Measurements from ENCODE around the gene KIF4A. TPM values are rescaled to one million over a fixed set of nuclear protein-coding genes. Genes with fewer than 3 reads are reported as not detected.

The KIF4A gene
- total RNA-seq, 2 donors from 2014 or later = 8.7 to 33.7 TPM

DNA sequence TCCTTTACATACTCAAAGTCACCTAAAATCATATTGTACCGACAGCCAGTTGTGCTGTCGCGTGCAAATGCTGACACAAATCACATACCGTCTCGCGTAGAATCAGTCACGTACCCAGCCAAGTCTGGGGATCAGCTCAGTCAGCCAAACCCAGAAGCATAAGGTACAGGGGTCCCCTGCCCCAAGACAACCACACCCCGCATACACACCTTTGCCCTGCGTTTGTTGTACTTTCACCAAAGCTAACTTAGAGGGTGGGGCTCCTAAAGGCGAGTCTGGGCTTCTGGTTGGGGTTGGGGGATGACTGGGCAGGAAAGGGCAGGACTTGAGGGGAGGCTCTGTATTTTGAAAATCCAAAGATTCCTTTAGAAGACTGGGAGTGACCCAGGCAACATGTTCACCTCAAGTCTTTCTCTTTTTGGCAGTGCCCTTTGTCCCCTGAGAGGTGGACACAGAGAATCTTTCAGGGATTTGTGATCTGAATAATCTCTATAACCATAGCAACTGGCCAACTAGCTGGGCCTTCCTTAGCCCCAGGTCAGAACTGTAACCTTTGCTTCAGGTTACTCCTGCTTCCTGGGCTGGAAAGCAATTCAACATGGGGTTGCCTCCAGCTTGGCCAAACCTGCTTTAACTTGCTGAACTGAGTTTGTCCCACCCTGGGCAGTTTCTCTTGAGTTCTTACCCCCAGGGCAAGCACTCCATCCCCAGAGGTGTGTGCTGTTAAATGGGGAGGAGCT lies 134.2 kb downstream of the KIF4A start:
- H3K36me3 ChIP-seq = no peaks in the 10 kb centered on the region
- intact Hi-C loops (cut with DNase I) = loop anchor here (10.0 kb wide), 2 partner anchors 129 to 241 kb away; partner anchors contain the start of gene KIF4A
- H3K4me1 ChIP-seq = no peaks in the 10 kb centered on the region
- no peaks in the 10 kb centered on the region for H3K9me3 ChIP-seq
- no peaks in the 10 kb centered on the region for H3K27me3 ChIP-seq
- peak; percentile 33 for DNase-seq
- no peak overlapping the region for H3K4me3 ChIP-seq
- TF ChIP-seq, protein P1, sequence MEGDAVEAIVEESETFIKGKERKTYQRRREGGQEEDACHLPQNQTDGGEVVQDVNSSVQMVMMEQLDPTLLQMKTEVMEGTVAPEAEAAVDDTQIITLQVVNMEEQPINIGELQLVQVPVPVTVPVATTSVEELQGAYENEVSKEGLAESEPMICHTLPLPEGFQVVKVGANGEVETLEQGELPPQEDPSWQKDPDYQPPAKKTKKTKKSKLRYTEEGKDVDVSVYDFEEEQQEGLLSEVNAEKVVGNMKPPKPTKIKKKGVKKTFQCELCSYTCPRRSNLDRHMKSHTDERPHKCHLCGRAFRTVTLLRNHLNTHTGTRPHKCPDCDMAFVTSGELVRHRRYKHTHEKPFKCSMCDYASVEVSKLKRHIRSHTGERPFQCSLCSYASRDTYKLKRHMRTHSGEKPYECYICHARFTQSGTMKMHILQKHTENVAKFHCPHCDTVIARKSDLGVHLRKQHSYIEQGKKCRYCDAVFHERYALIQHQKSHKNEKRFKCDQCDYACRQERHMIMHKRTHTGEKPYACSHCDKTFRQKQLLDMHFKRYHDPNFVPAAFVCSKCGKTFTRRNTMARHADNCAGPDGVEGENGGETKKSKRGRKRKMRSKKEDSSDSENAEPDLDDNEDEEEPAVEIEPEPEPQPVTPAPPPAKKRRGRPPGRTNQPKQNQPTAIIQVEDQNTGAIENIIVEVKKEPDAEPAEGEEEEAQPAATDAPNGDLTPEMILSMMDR (IDR thresholded peaks at IDR 0.05) = no peak
- H3K27ac ChIP-seq = no peak overlapping the region
- H3K9ac ChIP-seq (ENCODE audit: low read depth in 2 of 2, low read length in 2 of 2) = peak overlapping the region in 1 of 2 donors; percentile 36

DNA sequence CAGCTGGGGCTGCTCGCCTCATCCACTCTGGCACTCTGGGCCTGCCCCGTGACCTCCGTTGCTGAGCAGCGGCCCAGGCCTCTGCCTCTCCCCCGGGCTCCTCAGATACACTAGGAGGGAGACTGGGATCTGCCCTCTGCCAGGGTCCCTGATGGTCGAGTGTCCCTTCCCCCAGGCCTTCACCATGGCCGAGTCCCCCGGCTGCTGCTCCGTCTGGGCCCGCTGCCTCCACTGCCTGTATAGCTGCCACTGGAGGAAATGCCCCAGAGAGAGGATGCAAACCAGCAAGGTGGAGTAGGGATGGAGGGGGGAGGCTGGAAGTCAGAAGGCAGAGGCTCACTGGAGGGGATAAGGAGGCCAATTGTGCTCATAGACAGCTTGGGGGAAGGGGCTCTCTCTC lies 134.9 kb downstream of the KIF4A start:
- intact Hi-C loops (cut with DNase I) = loop anchor here (10.0 kb wide), 2 partner anchors 130 to 240 kb away; partner anchors contain the start of gene KIF4A
- TF ChIP-seq, protein P1 (IDR thresholded peaks at IDR 0.05) = no peak
- DNase-seq = no peak

DNA sequence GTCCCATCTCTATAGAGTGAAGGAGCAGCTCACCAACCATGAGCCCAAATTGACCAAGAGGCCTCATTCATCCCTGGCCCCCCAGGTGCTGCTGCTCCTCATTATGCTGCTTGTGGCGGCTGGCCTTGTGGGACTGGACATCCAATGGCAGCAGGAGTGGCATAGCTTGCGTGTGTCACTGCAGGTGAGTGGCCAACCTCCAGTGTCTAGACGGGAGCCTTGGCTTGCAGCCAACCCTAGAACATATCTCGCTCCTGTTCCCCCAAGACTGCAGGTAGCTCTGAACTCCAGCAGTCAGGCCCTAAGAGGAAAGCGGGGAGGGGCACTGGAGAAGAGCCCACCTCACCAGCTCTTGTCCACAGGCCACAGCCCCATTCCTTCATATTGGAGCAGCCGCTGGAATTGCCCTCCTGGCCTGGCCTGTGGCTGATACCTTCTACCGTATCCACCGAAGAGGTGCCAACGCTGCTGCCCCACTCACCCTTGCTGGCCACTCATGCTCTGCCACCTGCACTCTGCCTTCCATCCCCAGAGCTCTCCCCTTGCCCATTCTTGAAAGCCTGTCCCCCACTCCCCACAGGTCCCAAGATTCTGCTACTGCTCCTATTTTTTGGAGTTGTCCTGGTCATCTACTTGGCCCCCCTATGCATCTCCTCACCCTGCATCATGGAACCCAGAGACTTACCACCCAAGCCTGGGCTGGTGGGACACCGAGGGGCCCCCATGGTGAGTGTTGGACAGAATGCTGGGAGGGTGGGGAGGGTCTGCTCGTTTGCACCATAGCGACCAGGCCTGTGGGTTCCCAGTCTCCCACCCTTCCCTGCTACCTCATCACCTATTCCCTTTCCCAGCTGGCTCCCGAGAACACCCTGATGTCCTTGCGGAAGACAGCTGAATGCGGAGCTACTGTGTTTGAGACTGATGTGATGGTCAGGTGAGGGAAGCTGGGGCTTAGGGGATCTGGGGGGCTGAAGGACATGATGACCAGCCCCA lies 136.7 kb downstream of the KIF4A start:
- H3K9ac ChIP-seq (ENCODE audit: low read depth in 2 of 2, low read length in 2 of 2) = no peak overlapping the region
- H3K27me3 ChIP-seq = no peaks in the 10 kb centered on the region
- no peak for DNase-seq
- H3K4me1 ChIP-seq = no peaks in the 10 kb centered on the region
- H3K27ac ChIP-seq = no peak overlapping the region
- no peak overlapping the region for H3K4me3 ChIP-seq
- TF ChIP-seq, protein P1 (IDR thresholded peaks at IDR 0.05) = no peak
- H3K36me3 ChIP-seq = no peaks in the 10 kb centered on the region
- intact Hi-C loops (cut with DNase I) = loop anchor here (10.0 kb wide), 2 partner anchors 132 to 238 kb away; partner anchors contain the start of gene KIF4A
- no peaks in the 10 kb centered on the region for H3K9me3 ChIP-seq

More for the DNA sequence above, 134.9 kb downstream of the KIF4A start:
- Histone ChIP-seq H3K9me3 (no peaks in the 10 kb centered on the region), H3K4me1 (no peaks in the 10 kb centered on the region), H3K27ac (no peak overlapping the region), H3K36me3 (no peaks in the 10 kb centered on the region), H3K4me3 (no peak overlapping the region), H3K27me3 (no peaks in the 10 kb centered on the region), H3K9ac (ENCODE audit: low read depth in 2 of 2, low read length in 2 of 2) (no peak overlapping the region)

DNA sequence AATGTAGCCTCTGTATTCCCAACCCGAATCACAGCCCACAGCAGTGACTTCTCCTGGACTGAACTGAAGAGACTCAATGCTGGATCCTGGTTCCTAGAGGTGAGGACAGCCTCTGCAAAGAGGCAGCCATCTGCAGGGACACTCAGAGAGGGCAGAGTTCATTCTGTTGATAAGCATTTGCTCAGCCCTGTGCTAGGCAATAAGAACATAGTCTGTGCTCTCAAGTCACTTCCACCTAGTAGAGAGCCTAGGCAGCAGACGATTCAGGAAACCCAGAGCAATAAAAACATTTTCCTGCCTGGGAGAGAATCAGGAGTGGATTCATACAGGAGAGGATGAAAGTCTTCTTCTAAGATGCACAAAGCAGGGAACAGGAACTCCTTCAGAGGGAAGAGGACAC lies 137.5 kb downstream of the KIF4A start:
- TF ChIP-seq, protein P1 (IDR thresholded peaks at IDR 0.05) = no peak
- Histone ChIP-seq H3K9me3 (no peaks in the 10 kb centered on the region), H3K4me3 (no peak overlapping the region), H3K9ac (ENCODE audit: low read depth in 2 of 2, low read length in 2 of 2) (no peak overlapping the region), H3K4me1 (no peaks in the 10 kb centered on the region), H3K27me3 (no peaks in the 10 kb centered on the region), H3K36me3 (no peaks in the 10 kb centered on the region), H3K27ac (no peak overlapping the region)
- DNase-seq = no peak
- intact Hi-C loops (cut with DNase I) = loop anchor here (10.0 kb wide), 2 partner anchors 133 to 237 kb away; partner anchors contain the start of gene KIF4A

DNA sequence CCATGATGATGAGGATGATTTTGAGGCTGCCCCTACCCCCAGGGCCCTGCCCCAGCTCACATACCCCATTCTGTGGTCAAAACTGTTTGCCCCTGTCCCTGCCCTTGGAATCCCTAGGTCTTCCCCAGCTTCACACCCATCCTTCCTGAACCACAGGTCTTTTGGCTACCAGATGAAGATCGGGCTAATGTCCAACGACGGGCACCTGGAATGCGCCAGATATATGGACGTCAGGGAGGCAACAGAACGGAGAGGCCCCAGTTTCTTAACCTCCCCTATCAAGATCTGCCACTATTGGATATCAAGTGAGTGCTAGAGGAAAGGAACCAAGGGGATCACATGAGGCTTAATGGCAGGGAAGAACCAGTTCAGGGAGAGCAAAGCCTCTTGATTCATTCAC lies 139.9 kb downstream of the KIF4A start:
- H3K4me3 ChIP-seq = no peak overlapping the region
- no peaks in the 10 kb centered on the region for H3K9me3 ChIP-seq
- DNase-seq = no peak
- no peaks in the 10 kb centered on the region for H3K4me1 ChIP-seq
- no peak overlapping the region for H3K27ac ChIP-seq
- no peaks in the 10 kb centered on the region for H3K36me3 ChIP-seq
- TF ChIP-seq, protein P1 (IDR thresholded peaks at IDR 0.05) = no peak
- no peak overlapping the region for H3K9ac ChIP-seq (ENCODE audit: low read depth in 2 of 2, low read length in 2 of 2)
- no peaks in the 10 kb centered on the region for H3K27me3 ChIP-seq
- intact Hi-C loops (cut with DNase I) = loop anchor here (10.0 kb wide), 2 partner anchors 135 to 235 kb away; partner anchors contain the start of gene KIF4A

Measured in colonic mucosa (tissue), 4 donors.